Mammary epithelial cell (primary cell): ENCODE measurements around the gene PDIA6.

Source experiments
- CTCF ChIP-seq, 2 donors: IDR thresholded peaks in 1 of 2; conservative IDR thresholded peaks in 1 of 2; 2 replicates each; pipeline ENCODE4 v1.5.1; 2011 to 2012; ENCODE audit warnings: inconsistent platforms in 2 of 2, low read length in 2 of 2, mild to moderate bottlenecking in 2 of 2, control low read depth in 1 of 2, low read depth in 1 of 2; ENCODE audit not compliant: insufficient read depth in 1 of 2; ENCODE audit errors: extremely low read depth in 1 of 2
- EZH2 ChIP-seq: IDR thresholded peaks from 2 replicates; pipeline ENCODE4 v1.6.1; 2012; ENCODE audit warnings: low read length, inconsistent platforms, borderline replicate concordance

- TF ChIP-seq CTCF (conservative IDR thresholded peaks at IDR 0.05 in 1 of 2, IDR thresholded peaks at IDR 0.05 in 1 of 2; ENCODE audit: extremely low read depth in 1 of 2, insufficient read depth in 1 of 2, low read depth in 1 of 2, low read length in 2 of 2), result no peak
- TF ChIP-seq EZH2, result no peak
Observed at GRCh38 chr2:10830641-10831399, 18.2 kb upstream of the PDIA6 start.
